GM18858 (cell line): ENCODE results near the gene FOXP1.

Experiments
- ATAC-seq: cut with Tn5 transposase; IDR thresholded peaks from one replicate; pipeline ENCODE4 v1.9.1; 2021; ENCODE audit not compliant: unreplicated experiment

The FOXP1 gene

DNA sequence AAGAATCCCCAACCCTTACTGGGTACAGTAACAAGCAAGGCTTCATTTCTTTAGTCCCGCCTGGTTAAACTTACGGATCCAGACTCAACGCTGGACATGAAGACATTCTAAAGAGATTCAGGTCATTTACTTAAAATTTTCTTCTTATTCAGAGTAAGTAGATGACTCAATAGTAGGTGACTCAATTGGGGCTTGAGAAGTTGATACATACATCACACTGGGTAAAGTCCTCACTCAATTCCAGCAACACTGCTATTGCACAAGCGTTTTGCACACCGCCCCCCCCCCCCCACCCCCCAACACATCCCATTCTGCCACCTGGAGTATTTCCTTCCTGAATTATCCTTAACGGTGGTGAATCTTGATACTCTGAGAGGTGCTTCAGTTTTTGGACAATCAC is 610.0 kb downstream of the FOXP1 start:
- no peak for ATAC-seq

DNA sequence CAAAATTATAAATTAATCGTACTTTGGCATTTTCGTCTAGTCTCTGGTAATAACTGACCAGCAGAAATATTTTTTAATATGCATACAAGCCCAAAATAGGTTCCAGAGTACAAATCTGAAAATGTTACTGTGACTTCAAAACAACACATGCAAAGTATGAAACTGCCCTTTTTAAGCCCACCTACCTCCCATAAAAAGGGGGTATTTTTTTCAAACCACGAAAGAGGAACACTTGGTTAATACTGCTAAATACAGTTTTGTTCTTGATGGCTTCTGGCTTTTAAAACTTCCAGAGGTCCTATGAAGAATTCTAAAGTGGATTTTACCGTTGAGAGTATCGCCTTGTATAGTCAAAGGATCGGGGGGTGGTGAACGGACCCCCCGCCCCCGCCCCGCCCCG is 610.7 kb downstream of the FOXP1 start:
- no peak for ATAC-seq

DNA sequence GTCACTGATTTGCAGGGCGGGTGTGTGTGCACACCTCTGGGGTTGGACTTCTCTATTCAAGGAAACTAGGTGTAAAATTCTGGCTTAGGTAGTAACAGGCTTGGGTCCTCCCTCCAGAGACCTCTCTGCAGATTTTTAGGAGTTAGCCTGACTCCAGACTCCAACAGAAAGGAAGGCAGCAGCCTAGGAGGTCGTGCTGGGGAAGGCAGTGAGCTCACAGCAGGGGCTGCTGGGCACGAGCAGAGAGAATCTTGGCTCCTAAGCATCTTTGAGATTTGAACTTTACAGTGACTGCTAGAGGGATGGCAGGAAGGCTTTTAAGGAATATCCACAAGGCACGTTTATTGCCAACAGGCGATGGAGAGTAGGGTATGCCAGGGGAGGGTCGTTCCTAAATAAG is 612.6 kb downstream of the FOXP1 start:
- ATAC-seq: no peak

DNA sequence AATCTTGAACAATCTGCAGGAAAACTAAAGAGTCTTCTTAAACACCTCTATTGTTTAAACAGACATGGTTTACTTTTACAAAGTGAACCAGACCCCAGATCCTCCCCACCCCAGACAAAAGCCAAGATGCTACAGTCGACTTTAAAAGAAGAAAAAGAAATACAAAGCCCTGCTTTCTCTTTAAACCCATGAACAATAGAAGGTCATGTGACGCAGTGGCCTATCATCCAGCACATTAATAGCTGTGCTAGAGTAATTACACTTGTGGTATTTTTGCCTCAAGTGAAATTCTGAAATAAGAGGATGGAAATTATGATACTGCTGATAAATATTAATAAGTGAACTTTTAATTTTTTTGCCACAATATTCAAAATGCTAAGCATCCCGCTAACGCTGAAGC is 613.4 kb downstream of the FOXP1 start:
- ATAC-seq: no peak

DNA sequence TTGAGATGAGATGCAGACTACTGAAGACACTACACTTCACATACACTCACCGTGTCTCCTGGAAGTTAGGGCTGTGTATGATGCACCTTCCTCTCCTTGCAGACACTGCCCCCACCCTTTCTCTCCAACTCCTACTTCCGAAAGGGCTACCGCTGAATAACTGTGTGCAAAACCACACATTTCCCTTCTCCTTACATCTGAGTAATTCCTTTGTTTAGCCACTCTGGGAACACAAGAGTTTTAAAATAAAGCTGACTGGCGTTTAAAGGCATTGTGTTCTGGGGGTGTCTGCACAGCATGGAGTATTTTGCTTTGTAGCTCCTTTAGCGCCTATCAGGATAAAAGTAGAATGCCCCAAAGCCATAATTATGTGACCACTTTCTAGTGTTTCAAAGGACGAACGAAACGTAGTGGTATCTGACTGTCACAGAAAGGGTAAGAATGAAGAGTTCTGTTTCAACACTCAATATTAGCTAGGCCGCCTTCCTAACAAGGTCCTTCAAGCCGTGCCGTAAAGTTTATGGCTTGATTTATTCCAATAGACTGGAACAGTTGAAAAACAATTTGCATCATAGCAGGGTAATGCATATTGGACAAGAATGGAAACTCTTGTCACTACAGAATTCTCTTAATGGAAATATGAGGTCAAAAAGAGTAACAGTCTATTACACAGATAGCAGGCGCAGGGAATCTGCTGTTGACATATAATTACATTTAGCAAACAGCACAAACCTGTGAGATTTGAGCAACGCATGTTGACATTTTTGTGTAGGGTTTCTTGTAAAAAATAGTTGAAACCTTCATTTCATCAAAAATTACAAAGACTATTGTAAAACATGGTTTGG is 619.9 kb downstream of the FOXP1 start:
- ATAC-seq: no peak

DNA sequence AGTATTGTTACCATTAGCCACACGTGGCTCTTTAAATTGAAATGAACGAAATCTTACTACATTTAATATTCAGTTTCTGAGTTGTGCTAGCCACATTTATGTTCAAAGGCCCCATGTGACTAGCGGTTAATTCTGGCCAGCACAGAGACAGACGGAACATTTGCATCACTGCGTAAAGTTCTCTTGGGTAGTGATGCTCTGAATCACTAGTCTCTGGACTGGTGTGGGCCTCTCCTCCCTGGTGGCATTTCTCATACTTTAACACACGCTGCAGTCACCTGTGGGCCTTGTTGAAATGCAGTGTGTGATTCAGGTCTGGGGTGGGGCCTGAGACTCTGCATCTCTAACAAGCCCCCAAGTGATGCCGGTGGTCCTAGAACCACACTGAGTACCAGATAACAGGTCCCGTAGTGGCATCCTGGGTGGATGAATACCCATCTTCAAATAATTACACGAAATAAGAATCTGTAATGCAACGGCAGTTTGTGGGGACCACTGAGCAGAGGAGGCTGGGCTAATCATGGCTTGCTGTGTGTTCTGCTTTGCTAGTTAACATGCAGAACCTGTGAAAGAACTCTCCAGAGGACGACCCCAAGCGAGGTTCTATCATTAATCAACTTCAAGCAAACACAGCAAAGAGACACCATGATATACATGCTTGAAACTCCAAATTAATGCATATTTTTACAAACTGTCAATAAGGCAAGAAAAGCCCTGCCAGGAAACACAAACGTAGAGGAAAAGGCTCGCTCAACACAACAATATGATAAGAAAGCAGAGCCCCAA is 623.8 kb downstream of the FOXP1 start:
- no peak for ATAC-seq

DNA sequence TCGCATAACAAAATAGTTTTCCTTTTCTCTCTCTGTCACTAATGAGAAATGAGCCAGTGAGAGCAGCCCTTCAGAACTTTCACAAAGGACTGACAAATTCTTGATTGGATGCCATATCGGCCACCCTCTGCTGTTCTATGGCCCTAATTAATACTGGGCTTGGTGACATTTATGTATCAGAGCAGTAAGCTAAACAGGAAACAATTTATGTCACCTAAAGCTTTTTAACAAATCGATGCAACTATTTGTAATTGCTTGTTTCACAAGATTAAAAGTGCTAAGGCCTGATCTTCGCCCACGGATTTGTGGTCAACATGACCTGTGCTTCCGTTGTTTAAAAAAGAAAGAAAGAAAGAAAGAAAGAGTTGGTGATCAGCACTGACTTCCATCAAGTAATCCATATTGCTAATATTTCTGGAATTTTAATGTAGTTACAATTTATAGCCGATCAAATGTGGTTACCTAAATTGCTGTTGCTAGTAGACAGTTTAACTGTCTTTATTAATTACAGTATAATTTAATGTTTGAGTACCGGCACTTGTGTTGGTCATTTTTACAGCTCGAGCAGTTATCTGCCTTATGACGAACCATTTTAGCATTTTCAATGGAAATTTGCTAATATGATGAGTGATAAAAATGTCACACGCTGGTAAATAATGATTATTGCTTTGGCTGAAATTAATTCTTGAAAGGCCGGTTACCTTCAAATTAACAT is 631.3 kb downstream of the FOXP1 start:
- ATAC-seq: no peak

DNA sequence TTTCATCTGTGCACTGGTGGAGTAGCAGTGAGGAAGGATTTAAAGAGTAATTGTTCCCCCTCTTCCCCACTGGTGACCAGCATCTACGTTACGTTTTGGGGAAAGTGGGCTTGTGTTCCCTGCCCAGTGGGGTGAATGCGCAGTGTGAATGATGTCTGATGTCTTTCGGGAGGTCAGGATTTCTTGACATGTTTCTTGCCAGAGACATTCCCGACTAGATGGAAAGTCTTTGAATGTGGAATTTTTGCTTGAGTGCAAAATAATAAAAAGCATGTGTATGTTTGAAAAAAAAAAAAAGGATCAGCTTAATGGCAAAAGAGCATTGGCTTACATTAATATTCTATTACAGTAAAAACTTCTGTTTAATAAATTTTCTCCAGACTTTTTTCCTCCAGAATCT is 632.2 kb downstream of the FOXP1 start:
- ATAC-seq: no peak

DNA sequence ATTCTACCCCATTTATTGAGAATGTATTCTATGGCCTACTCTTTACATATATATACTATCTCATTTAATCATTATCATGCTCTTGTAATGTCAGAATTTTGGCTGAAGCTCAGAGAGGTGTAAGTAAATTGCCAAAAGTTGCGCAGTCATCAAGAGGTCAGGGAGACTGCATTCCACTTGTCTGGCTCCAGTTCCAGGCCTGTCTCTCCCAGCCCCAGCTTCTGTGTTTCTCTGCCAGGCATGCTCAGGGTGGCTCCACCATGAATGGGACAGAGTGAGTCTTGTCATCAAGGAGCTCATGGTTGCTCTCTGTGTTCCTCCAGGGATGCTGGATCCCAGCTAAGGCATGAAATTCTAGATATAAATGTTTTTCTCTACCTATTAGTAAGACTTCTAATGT is 635.9 kb downstream of the FOXP1 start:
- ATAC-seq: no peak

DNA sequence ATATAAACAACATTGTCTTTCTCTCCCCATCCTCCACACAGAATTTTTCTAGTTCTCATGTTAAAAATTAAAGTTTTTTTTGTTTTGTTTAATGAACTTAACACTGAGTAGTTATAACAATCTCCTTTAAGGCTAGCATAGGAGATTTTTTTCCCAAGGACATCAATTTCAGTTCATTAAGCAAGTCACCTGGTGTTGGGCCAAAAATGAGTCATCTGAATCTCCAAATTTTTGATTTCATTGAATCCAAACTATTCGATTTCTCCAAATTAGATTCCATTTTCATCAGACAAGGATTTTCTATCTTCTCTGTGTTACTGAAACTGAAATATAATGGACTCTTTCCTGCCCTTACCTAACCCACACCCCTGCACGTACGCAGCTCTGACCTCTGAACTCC is 639.6 kb downstream of the FOXP1 start:
- no peak for ATAC-seq

DNA sequence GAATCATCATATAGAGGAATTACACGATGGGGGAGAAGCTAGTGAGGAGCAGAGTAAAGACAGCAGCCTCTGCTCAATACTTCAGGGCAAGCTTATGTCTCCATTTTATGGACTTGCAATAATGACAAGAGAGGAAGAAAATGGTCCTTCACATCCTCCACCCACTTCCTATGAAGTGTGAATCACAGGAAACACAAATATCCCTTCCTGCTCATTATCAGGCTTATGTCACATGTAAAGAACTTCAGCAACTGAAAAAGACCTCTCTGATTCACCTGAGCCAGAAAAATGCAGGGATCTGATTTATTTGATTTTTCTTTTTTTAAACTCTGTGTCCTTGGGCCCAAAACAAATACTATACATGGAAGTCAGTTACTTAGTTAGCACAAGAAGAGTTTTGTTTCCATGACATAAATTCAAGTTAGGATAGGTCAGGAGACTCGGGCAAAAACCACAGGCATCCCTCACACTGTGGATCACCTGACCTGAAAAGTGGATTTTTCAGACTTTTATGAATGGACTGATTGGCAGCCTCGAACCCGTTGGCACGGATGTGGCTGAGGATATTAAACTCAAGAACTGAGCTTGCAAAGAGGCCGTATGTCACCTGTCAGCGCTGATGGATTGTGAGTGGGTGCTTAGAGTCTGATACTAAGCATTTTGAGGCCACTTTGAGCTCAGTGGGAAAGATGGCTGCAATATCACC is 650.3 kb downstream of the FOXP1 start:
- ATAC-seq: no peak

DNA sequence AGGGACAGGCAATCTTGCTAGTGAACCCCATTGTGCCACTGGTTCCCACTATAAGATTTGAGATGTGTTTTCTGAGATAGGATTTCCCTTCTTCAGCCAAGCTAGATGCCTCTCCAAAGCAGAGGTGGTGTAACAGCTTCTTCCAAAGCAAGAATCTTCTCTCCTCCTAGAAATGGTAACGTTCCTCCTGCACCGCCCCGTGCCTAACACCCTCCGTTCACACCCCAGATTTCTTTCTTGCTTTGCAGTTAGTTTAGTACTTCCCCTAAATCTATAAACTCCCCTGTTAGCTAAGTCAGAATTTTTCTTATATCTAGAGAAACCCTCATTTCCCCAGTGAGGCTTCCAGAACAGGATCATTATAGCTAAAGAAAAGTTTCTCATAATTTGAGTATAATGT is 653.5 kb downstream of the FOXP1 start:
- no peak for ATAC-seq

DNA sequence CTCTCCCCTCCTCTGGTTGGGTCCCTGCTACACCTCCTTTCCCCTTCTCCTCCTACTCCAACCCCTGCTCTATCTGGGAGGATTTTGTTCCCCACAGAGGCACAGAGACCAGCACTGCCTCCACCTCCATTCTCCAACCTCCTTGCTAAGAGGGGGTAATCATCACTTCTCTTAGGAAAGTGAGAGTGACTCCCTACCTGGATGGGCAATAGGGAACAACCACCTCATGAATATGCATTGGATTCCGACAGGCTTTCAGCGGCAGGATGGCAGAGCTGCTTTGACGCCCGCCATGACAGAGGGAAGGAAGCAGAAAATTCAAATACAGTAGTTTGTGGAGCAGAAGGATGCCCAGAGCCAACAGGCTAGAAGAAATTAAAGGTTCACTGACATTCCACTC is 656.3 kb downstream of the FOXP1 start:
- ATAC-seq: no peak

DNA sequence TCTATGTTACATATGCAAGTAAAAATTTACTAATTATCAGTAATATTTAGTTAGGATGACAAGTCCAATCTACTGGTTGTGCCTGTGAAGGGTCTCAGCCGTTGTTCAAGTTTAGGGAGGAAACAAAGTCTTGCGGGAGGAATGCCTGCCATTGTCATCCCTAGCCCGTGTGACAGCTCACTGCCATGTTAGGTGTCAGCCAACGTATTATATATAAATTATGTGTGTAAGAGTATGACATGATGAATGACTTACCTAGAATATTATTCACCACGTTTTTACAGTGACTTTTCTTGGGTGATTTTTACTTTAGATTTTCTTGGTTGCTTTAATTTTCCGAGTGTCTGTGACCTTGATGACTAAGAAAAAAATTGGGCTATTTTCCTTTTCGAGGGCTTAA is 656.7 kb downstream of the FOXP1 start:
- ATAC-seq: no peak

DNA sequence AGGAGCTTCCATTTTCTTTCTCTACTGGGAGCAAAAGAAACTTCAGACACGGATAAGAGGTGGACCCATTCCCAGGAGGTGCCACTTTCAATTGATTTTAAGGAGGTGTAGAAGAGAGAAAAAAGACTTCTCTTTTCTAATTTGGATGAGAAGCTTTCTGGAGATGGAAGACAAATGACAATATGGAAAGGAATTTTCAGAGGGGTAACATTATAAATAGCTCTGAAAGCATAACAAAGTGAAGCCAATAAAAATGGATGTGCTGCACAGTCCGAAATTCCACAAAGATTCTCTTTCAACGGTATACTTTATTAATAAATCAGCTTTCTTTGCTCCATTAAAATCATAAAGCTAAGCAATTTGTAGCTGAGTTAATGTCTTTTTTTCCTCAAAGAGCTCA is 663.9 kb downstream of the FOXP1 start:
- ATAC-seq: no peak

DNA sequence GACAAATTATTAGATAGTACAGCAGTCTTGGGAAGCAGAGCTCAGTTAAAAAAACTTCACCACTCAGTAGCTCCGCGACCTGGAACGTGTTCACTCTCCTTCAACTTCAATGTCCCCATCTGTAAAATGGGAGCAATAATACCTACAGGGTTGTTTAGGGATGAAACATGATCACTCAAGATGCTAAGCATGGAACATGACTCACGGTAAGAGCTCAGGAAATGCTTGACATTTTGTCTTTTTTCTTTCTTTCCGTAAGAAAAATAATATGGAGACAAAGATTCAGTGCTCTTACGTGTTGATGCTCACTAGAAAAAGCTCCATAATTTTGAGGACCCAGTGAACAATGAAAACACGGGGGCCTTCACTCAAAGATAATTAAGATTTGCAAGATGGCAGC is 664.4 kb downstream of the FOXP1 start:
- no peak for ATAC-seq

DNA sequence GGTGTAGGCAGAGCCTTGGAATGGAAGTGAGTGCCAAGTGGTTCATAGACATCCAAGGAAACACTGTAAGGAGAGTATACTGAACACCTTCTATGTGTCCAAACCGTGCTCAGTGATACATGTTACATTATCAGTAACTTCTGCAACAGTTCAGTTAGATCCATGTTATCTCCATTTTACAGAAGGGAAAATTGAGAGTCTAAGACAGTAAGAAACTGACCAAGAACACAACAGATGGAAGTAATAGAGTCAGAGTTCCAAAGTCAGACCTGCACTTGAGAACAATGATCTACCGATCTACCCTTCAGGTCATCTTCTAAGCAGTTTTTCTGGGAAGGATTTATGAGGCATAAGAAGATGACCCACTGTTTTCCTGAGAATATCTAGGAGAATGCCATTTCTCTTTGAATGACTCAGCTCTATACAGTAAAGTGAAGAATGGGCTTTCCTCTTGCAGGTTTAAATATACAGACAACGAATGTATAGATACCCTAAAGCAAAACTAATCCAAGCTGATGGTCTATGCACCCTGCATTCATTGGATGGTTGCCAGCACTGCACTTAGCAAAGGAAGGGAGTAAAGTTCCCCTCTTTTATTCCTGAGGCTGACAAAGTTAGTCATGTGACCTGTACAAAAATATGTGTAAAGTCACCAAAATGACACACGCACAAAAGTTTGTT is 667.0 kb downstream of the FOXP1 start:
- no peak for ATAC-seq

DNA sequence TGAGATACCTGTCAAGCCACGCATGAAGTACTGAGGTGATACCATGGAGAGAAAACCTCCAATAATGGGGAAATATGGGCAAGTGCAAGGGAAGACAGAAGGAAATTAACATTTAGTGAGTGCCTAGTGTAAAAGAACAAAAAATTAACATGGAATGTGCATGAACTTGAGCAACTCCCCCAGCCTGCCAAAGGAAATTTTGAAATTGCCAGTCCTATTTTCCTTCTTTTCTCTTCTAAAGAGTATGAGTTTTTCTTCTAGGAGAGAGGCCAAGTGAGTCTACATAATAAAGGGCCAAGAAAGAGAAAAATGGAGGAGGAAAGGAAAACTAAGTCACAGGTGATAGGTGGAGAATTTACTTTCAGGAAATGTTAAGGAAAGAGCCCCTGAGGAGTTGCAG is 668.7 kb downstream of the FOXP1 start:
- no peak for ATAC-seq

DNA sequence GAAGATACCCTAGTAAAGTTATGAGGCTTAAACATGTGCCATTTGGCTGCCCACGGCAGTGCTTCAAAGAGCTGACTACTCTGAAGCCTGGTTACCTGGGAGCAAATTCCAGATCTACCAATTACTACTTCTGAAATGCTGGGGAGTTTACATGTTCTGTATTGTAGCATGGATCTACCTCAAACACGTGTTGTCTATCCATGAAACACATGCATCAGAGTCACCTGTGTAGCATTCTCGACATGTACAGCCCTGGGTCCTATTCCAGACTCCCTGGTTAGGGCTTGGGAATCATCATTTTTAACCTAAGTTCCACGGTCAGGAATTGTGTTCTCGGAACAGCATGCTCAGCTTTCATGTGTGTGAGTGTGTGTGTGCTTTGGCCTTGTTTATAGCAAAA is 671.8 kb downstream of the FOXP1 start:
- ATAC-seq: no peak

DNA sequence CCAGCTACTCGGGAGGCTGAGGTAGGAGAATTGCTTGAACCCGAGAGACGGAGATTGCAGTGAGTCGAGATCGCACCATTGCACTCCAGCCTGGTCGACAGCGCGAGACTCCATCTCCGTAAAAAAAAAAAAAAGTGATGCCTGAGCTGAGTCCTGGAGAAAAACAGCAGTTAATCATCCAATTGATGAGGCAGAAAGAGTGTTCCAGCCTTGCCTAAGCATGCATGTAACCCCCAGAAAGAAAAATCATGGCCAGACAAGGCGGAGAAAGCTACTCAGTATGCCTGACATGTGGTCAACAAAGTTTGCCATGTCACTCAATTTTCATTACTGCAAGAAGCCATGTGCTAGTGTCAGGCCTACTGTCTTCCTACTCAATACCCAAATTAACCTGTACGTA is 678.0 kb downstream of the FOXP1 start:
- no peak for ATAC-seq
